ENCODE results near the gene TMTC2.

Gene TMTC2

GRCh38 chr12:82971584-82971983 lies 284.9 kb downstream of the TMTC2 start:
- no peak overlapping the region for H3K27ac ChIP-seq
- TF ChIP-seq CTCF (conservative IDR thresholded peaks at IDR 0.05; ENCODE audit: low read depth) = no peak
- no peak for DNase-seq (ENCODE audit: low spot score)
- CTCF ChIA-PET = interaction anchor here (0.7 kb wide), 1 partner anchor 349 kb away, joined by 4 read pairs; no protein-coding TSS in a partner anchor
- POLR2A ChIA-PET (ENCODE audit: low non-redundant PET) = no interaction called here

GRCh38 chr12:82972624-82973023 lies 285.9 kb downstream of the TMTC2 start:
- H3K27ac ChIP-seq = no peak overlapping the region

GRCh38 chr12:82973592-82973991 lies 286.9 kb downstream of the TMTC2 start:
- no peak for TF ChIP-seq CTCF (conservative IDR thresholded peaks at IDR 0.05; ENCODE audit: low read depth)
- H3K27ac ChIP-seq = no peak overlapping the region
- ChIA-PET CTCF (no interaction called here), POLR2A (ENCODE audit: low non-redundant PET) (no interaction called here)
- no peak for DNase-seq (ENCODE audit: low spot score)

More at GRCh38 chr12:82972624-82973023, 285.9 kb downstream of the TMTC2 start:
- TF ChIP-seq CTCF (conservative IDR thresholded peaks at IDR 0.05; ENCODE audit: low read depth) = no peak
- no peak for DNase-seq (ENCODE audit: low spot score)
- ChIA-PET CTCF (no interaction called here), POLR2A (ENCODE audit: low non-redundant PET) (no interaction called here)

GRCh38 chr12:82981150-82981549 lies 294.4 kb downstream of the TMTC2 start:
- no peak for TF ChIP-seq CTCF (conservative IDR thresholded peaks at IDR 0.05; ENCODE audit: low read depth)
- no peak overlapping the region for H3K27ac ChIP-seq
- CTCF ChIA-PET = no interaction called here
- POLR2A ChIA-PET (ENCODE audit: low non-redundant PET) = no interaction called here
- no peak for DNase-seq (ENCODE audit: low spot score)

- CTCF ChIA-PET = interaction anchor here (0.6 kb wide), 1 partner anchor 59 kb away, joined by 3 read pairs; no protein-coding TSS in a partner anchor
- no peak overlapping the region for H3K27ac ChIP-seq
- no peak for DNase-seq (ENCODE audit: low spot score)
- TF ChIP-seq CTCF (conservative IDR thresholded peaks at IDR 0.05; ENCODE audit: low read depth) = no peak
- POLR2A ChIA-PET (ENCODE audit: low non-redundant PET) = no interaction called here
Observed at GRCh38 chr12:82994117-82994516, 307.4 kb downstream of the TMTC2 start.

- DNase-seq (ENCODE audit: low spot score) = no peak
- no peak for TF ChIP-seq CTCF (conservative IDR thresholded peaks at IDR 0.05; ENCODE audit: low read depth)
- ChIA-PET POLR2A (ENCODE audit: low non-redundant PET) (no interaction called here), CTCF (interaction anchor here (0.8 kb wide), 1 partner anchor 1188 kb away, joined by 4 read pairs; no protein-coding TSS in a partner anchor)
- no peak overlapping the region for H3K27ac ChIP-seq
Observed at GRCh38 chr12:82996168-82996812, 309.6 kb downstream of the TMTC2 start.

All from RWPE1 (cell line).